Esophagus muscularis mucosa (tissue), 3 donors: ENCODE measurements around the gene SPEM3.

ENCODE experiments used
- POLR2A ChIP-seq: fragments of 450-650 bp; IDR thresholded peaks from one replicate; pipeline ENCODE4 v1.6.1; 2017; ENCODE audit warnings: antibody characterized with exemption, moderate library complexity, mild to moderate bottlenecking, low read depth
- TF ChIP-seq, protein P1 (sequence below), 3 experiments: fragments of 200-600 bp in 2 of 3; fragments of 450-650 bp in 1 of 3; sonication (generic) in 2 of 3; IDR thresholded peaks; one replicate each; pipeline ENCODE4 v1.5.1; 2017 to 2019; ENCODE audit warnings: antibody characterized with exemption in 3 of 3, mild to moderate bottlenecking in 2 of 3, moderate library complexity in 1 of 3

DNA sequence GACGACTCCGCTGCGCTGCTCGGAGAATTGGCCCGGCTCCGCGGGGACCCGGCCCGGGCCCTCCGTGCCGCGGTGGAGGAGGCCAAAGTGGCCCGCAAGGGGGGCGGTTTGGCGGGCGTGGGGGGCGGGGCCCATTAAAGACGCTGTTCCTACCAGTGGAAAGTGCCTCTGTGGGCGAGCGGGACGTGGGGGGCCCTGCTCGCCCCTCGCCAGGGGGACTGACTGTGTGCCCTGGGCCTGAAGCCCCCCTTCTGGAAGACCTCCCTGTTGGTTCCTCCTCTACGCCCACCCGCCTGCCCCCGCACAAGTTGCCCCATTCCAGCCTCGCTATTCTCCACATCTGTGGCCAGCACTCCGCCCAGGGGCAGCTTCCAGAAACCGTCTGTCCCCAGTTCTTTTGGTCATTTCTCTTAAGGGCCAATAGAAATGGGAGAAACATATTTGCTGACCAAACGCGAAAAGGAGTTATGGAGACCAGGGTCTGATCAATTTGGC, 8.8 kb downstream of the SPEM3 start:
- TF ChIP-seq, protein P1, sequence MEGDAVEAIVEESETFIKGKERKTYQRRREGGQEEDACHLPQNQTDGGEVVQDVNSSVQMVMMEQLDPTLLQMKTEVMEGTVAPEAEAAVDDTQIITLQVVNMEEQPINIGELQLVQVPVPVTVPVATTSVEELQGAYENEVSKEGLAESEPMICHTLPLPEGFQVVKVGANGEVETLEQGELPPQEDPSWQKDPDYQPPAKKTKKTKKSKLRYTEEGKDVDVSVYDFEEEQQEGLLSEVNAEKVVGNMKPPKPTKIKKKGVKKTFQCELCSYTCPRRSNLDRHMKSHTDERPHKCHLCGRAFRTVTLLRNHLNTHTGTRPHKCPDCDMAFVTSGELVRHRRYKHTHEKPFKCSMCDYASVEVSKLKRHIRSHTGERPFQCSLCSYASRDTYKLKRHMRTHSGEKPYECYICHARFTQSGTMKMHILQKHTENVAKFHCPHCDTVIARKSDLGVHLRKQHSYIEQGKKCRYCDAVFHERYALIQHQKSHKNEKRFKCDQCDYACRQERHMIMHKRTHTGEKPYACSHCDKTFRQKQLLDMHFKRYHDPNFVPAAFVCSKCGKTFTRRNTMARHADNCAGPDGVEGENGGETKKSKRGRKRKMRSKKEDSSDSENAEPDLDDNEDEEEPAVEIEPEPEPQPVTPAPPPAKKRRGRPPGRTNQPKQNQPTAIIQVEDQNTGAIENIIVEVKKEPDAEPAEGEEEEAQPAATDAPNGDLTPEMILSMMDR (IDR thresholded peaks at IDR 0.05): no peak
- TF ChIP-seq POLR2A: no peak
